C4-2B (cell line): ENCODE results near the gene SPTLC3.

ENCODE experiments used
- ZFX ChIP-seq: fragments of 450-650 bp; IDR thresholded peaks from 2 replicates; pipeline ENCODE4 v1.6.1; 2017
- TF ChIP-seq, protein P1 (sequence below): fragments of 450-650 bp; conservative IDR thresholded peaks from 2 replicates; pipeline ENCODE4 v1.5.1; 2017; ENCODE audit warnings: mild to moderate bottlenecking

DNA sequence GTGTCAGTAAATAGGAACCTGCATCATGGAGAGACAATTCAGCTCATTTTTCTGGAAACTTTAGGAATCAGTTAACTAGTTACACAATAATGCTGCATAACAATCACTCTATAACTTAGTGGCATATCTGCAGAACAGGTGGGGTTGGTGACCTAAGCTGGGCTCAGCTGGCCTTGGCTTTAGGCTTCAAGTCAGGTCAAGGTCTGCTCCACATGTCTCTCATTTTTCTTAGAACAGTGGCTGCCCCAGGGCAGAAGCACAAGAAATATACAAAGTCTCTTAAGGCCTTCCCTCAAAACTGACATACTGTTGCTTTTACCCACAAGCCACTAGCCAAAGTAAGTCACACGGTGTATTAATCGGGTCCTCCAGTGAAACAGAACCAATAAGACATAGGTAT lies 198.2 kb downstream of the SPTLC3 start:
- TF ChIP-seq, protein P1, sequence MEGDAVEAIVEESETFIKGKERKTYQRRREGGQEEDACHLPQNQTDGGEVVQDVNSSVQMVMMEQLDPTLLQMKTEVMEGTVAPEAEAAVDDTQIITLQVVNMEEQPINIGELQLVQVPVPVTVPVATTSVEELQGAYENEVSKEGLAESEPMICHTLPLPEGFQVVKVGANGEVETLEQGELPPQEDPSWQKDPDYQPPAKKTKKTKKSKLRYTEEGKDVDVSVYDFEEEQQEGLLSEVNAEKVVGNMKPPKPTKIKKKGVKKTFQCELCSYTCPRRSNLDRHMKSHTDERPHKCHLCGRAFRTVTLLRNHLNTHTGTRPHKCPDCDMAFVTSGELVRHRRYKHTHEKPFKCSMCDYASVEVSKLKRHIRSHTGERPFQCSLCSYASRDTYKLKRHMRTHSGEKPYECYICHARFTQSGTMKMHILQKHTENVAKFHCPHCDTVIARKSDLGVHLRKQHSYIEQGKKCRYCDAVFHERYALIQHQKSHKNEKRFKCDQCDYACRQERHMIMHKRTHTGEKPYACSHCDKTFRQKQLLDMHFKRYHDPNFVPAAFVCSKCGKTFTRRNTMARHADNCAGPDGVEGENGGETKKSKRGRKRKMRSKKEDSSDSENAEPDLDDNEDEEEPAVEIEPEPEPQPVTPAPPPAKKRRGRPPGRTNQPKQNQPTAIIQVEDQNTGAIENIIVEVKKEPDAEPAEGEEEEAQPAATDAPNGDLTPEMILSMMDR: no peak
- TF ChIP-seq ZFX: no peak
